ENCODE results near the gene PROK2. TPM values are rescaled to one million over a fixed set of nuclear protein-coding genes. Genes with fewer than 3 reads are reported as not detected.

PROK2 gene
- total RNA-seq, 1 experiment from 2014 or later = 1.4 TPM

DNA sequence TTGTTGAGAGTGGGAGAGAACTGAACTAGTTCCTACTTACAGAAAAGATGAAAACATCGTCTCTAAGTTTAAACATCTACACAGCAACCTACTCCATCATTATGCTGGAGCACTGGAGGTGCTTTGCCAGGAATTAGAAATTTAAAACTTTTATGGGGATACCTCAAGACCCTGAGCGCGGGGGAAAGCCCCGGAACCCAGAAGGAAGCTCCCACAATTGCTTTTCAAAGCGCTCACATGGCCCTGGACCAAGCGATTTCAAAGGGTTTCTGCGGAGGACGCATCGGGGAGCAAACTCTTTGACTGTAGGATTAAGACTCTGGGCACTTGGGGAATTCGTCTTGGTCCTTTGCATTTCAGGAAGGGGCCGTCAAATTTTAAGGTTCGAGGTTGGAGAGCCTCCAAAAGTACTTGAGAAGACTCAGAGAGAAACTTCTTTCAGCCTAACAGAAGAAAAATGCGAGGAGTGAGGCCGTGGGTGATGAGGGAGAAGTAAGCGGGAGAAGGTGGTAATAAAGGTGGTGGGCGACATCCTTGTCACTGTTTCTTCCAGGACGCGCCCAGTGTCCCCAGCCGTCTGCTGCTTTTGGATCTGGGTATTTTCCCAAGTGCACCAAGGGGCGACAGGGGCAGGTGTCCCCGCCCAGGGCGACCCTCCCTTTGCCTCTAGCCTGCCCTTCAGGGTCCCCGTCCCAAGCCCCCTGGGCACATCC is 591 bp downstream of the PROK2 start:
- Histone ChIP-seq H3K79me1 (ENCODE audit: insufficient read depth, low read depth, low read length, poor library complexity, severe bottlenecking) (no peaks in the 10 kb centered on the region), H2BK120ac (ENCODE audit: low read depth, low read length, poor library complexity, severe bottlenecking) (no peak overlapping the region), H4K8ac (replicated peaks; ENCODE audit: insufficient read length, low read depth, low read length) (no peak overlapping the region), H3K4me1 (ENCODE audit: insufficient read depth, low read length) (peaks cover 4% of the 10 kb centered on the region; the same call in 1 of the 2 replicates), H3T11ph (ENCODE audit: low read length) (no peak overlapping the region), H3K4me2 (ENCODE audit: insufficient read depth, insufficient read length, low read length) (peak overlapping the region; percentile 56), H3K14ac (ENCODE audit: insufficient read depth, low read length) (no peak overlapping the region), H3K9me3 (ENCODE audit: control insufficient read depth, low read depth, low read length) (no peaks in the 10 kb centered on the region), H3K27ac (ENCODE audit: insufficient read length, low read depth, low read length) (no peak overlapping the region), H2BK12ac (ENCODE audit: insufficient read length, low read depth, low read length) (no peak overlapping the region), H4K91ac (ENCODE audit: insufficient read length, low read depth, low read length) (no peak overlapping the region), H3K4ac (ENCODE audit: low read depth, low read length) (no peak overlapping the region), H3K79me2 (ENCODE audit: insufficient read depth, low read length) (no peaks in the 10 kb centered on the region), H3K9ac (ENCODE audit: extremely low read depth, insufficient read length, low read length) (no peak overlapping the region), H3K56ac (ENCODE audit: insufficient read length, low read depth, low read length) (no peak overlapping the region), H2BK15ac (ENCODE audit: low read depth, low read length) (no peak overlapping the region), H2BK5ac (ENCODE audit: insufficient read length, low read length) (no peak overlapping the region), H2BK20ac (ENCODE audit: low read depth, low read length, poor library complexity, severe bottlenecking) (no peak overlapping the region), H2AFZ (ENCODE audit: low read length) (no peak overlapping the region), H2AK5ac (ENCODE audit: insufficient read length, low read length) (no peak overlapping the region), H4K20me1 (ENCODE audit: control insufficient read depth, insufficient read depth, insufficient read length) (no peaks in the 10 kb centered on the region), H3K23ac (ENCODE audit: insufficient read length, low read depth, low read length) (no peak overlapping the region), H4K5ac (ENCODE audit: insufficient read length, low read depth, low read length) (no peak overlapping the region), H3K27me3 (ENCODE audit: insufficient read depth, low read length) (peaks cover 23% of the 10 kb centered on the region), H3K23me2 (ENCODE audit: insufficient read length, low read depth, low read length, poor library complexity, severe bottlenecking) (no peaks in the 10 kb centered on the region), H3K18ac (ENCODE audit: insufficient read length, low read depth, low read length) (no peak overlapping the region)
- DNase-seq = no peak
- no peak for TF ChIP-seq CTCF (conservative IDR thresholded peaks at IDR 0.05)
- Mint-ChIP-seq H3K4me3 (peak overlapping the region; percentile 56 to 84), H3K4me1 (peaks cover 36 to 43% of the 10 kb centered on the region in 2 experiments), H3K36me3 (ENCODE audit: insufficient read depth in 1 of 3, low read depth in 3 of 3) (no peaks in the 10 kb centered on the region), H3K9me3 (no peaks in the 10 kb centered on the region; a peak in 1 of 5 replicates), H3K27me3 (ENCODE audit: low read depth) (peaks cover 63% of the 10 kb centered on the region), H3K27ac (no peak overlapping the region)
- no CpG with 5 or more reads among the region's 23 CpGs for WGBS (ENCODE audit: extremely low coverage, insufficient read length, low lambda C conversion rate)

All from H9 (cell line).